HG02973 (cell line): ENCODE data around the gene ZBTB24.
A peak's percentile ranks its signal among the peaks of the same experiment; 100 is the strongest.
"Not testable (repeated sequence)": the region's sequence is repeated elsewhere in the genome, so short reads cannot be mapped to it uniquely, and the experiment has no call there.

Experiments used
- ATAC-seq: cut with Tn5 transposase; IDR thresholded peaks from one replicate; pipeline ENCODE4 v1.9.1; 2021; ENCODE audit warnings: moderate library complexity; ENCODE audit not compliant: unreplicated experiment

Gene ZBTB24

GRCh38 chr6:109472132-109472995, 10.7 kb downstream of the ZBTB24 start:
- ATAC-seq, result peak; percentile 50

- ATAC-seq, result no peak
These were observed 11.8 kb downstream of the ZBTB24 start for GRCh38 chr6:109471105-109471810.

GRCh38 chr6:109469591-109470189, 13.3 kb downstream of the ZBTB24 start:
- no peak for ATAC-seq

- ATAC-seq, result no peak
These were observed 15.3 kb downstream of the ZBTB24 start for GRCh38 chr6:109467696-109468095.

- no peak for ATAC-seq
These were observed 16.7 kb downstream of the ZBTB24 start for GRCh38 chr6:109466212-109466923.

GRCh38 chr6:109465772-109466171, 17.2 kb downstream of the ZBTB24 start:
- ATAC-seq, result no peak

GRCh38 chr6:109461733-109462526, 21.1 kb downstream of the ZBTB24 start:
- no peak for ATAC-seq

- ATAC-seq, result not testable (repeated sequence)
These were observed 21.8 kb downstream of the ZBTB24 start for GRCh38 chr6:109461205-109461604.

- ATAC-seq, result no peak
These were observed 22.7 kb downstream of the ZBTB24 start for GRCh38 chr6:109460161-109460829.

- ATAC-seq, result no peak
These were observed 24.1 kb downstream of the ZBTB24 start for GRCh38 chr6:109458774-109459531.

GRCh38 chr6:109457562-109457996, 25.4 kb downstream of the ZBTB24 start:
- ATAC-seq, result no peak

GRCh38 chr6:109456710-109457561, 26.1 kb downstream of the ZBTB24 start:
- ATAC-seq, result no peak

- peak; percentile 3 for ATAC-seq
These were observed 26.9 kb downstream of the ZBTB24 start for GRCh38 chr6:109456111-109456583.

GRCh38 chr6:109455437-109456110, 27.4 kb downstream of the ZBTB24 start, which contains the start of gene MICAL1:
TSS of gene MICAL1 (minus strand) at chr6:109455772. CDS start at chr6:109454196, 1,576 bp downstream.
- peak; percentile 52 for ATAC-seq

- peak; percentile 24 for ATAC-seq
These were observed 28.3 kb downstream of the ZBTB24 start for GRCh38 chr6:109454496-109455436.
